Gastroesophageal sphincter (tissue), 3 donors: ENCODE data around the gene TENM3.

Source experiments
- POLR2A ChIP-seq, 2 donors: fragments of 450-650 bp; IDR thresholded peaks; one replicate each; pipeline ENCODE4 v1.6.1; 2017; ENCODE audit warnings: antibody characterized with exemption in 2 of 2, mild to moderate bottlenecking in 2 of 2, moderate library complexity in 1 of 2
- POLR2AphosphoS5 ChIP-seq: sonication (generic); formaldehyde crosslinking; IDR thresholded peaks from one replicate; pipeline ENCODE4 v1.6.1; 2017; ENCODE audit warnings: antibody characterized with exemption
- TF ChIP-seq, protein P1 (sequence below), 4 experiments: fragments of 200-600 bp in 2 of 4; fragments of 450-650 bp in 2 of 4; sonication (generic) in 1 of 4; IDR thresholded peaks; one replicate each; pipeline ENCODE4 v1.5.1; 2017 to 2019; ENCODE audit warnings: antibody characterized with exemption in 4 of 4, mild to moderate bottlenecking in 2 of 4, moderate library complexity in 2 of 4

GRCh38 chr4:182800216-182800515, 557.0 kb downstream of the TENM3 start:
- TF ChIP-seq POLR2AphosphoS5 = no peak
- TF ChIP-seq, protein P1, sequence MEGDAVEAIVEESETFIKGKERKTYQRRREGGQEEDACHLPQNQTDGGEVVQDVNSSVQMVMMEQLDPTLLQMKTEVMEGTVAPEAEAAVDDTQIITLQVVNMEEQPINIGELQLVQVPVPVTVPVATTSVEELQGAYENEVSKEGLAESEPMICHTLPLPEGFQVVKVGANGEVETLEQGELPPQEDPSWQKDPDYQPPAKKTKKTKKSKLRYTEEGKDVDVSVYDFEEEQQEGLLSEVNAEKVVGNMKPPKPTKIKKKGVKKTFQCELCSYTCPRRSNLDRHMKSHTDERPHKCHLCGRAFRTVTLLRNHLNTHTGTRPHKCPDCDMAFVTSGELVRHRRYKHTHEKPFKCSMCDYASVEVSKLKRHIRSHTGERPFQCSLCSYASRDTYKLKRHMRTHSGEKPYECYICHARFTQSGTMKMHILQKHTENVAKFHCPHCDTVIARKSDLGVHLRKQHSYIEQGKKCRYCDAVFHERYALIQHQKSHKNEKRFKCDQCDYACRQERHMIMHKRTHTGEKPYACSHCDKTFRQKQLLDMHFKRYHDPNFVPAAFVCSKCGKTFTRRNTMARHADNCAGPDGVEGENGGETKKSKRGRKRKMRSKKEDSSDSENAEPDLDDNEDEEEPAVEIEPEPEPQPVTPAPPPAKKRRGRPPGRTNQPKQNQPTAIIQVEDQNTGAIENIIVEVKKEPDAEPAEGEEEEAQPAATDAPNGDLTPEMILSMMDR (IDR thresholded peaks at IDR 0.05) = no peak
- TF ChIP-seq POLR2A (IDR thresholded peaks at IDR 0.05) = no peak
